ENCODE data around the gene BPIFB6.

Gene BPIFB6, protein sequence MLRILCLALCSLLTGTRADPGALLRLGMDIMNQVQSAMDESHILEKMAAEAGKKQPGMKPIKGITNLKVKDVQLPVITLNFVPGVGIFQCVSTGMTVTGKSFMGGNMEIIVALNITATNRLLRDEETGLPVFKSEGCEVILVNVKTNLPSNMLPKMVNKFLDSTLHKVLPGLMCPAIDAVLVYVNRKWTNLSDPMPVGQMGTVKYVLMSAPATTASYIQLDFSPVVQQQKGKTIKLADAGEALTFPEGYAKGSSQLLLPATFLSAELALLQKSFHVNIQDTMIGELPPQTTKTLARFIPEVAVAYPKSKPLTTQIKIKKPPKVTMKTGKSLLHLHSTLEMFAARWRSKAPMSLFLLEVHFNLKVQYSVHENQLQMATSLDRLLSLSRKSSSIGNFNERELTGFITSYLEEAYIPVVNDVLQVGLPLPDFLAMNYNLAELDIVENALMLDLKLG

DNA sequence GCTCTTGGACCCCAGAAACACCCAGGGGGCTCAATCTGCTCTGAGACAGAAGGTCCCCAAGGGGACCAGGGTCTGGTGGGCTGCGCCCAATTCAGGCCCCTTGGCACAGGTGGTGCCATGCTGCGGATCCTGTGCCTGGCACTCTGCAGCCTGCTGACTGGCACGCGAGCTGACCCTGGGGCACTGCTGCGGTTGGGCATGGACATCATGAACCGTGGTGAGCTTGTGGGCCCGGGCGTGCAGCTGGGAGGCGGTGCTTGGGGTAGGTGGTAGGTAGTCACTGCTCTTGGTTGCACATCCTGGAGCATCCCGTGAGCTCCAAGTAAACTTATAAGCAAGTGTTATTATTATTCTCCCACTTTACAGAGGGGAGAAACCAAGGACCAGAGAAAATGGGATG lies at the start of gene BPIFB6:
Gene BPIFB6 (plus strand): TSS at position 118 of the 400 bp plus-strand sequence. CDS start 0 bp downstream, at position 118.
- no peak for DNase-seq
- no peaks in the 10 kb centered on the region for H3K27me3 ChIP-seq (ENCODE audit: insufficient read depth, low read depth, severe bottlenecking)
- H3K36me3 ChIP-seq: no peaks in the 10 kb centered on the region
- no peak within 1 kb of the TSS for H3K4me3 ChIP-seq (ENCODE audit: low read depth, low read length)
- TF ChIP-seq CTCF (IDR thresholded peaks at IDR 0.05; ENCODE audit: low read depth, low read length): no peak
- H3K9me3 ChIP-seq (ENCODE audit: severe bottlenecking): no peaks in the 10 kb centered on the region
- H3K27ac ChIP-seq: no peak within 1 kb of the TSS

DNA sequence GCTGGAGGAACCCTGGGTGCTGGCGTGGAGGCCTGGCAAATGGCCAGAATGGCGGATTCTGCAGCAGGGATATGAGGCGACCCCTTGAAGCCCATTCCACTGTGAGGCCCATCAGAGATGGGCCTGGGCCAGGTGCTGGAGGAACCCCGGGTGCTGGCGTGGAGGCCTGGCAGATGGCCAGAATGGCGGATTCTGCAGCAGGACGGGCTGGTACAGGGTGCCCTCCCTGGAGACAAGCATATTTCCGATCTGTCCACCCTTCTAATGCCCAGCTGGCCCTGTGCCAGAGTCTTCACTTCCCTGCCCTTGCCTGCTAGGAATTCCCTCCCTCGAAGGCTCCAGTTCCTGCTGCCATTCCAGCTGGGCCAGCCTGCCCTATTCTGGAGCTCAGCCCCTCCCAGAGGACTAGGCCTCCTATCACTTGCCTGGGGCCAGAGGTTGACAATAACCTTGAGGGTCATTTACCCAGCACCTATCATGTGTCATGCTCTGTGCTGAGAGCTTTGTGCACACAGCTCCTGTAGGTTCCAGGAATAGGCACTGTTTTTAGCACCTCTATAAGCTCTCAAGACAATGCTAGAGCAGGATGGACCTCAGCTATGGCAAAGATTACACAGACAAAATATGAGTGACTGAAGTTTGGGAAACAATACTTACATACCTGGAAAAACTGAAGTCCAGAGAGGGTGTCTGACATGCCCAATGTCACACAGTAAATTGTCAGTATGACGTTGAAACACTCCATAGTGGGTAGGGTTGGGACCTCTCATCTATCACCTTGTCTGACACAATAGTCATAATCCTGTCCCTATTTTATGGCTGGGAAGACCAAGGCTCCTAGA lies 48.6 kb upstream of the BPIFB6 start:
- H3K27ac ChIP-seq: peak overlapping the region; percentile 41; the same call in 1 of the 2 replicates
- no peak overlapping the region for H3K4me3 ChIP-seq (ENCODE audit: low read depth, low read length)
- no peaks in the 10 kb centered on the region for H3K27me3 ChIP-seq (ENCODE audit: insufficient read depth, low read depth, severe bottlenecking)
- no peaks in the 10 kb centered on the region for H3K36me3 ChIP-seq
- peaks cover 10% of the 10 kb centered on the region for H3K9me3 ChIP-seq (ENCODE audit: severe bottlenecking)
- TF ChIP-seq CTCF (IDR thresholded peaks at IDR 0.05; ENCODE audit: low read depth, low read length): no peak
- DNase-seq: peak; percentile 30

DNA sequence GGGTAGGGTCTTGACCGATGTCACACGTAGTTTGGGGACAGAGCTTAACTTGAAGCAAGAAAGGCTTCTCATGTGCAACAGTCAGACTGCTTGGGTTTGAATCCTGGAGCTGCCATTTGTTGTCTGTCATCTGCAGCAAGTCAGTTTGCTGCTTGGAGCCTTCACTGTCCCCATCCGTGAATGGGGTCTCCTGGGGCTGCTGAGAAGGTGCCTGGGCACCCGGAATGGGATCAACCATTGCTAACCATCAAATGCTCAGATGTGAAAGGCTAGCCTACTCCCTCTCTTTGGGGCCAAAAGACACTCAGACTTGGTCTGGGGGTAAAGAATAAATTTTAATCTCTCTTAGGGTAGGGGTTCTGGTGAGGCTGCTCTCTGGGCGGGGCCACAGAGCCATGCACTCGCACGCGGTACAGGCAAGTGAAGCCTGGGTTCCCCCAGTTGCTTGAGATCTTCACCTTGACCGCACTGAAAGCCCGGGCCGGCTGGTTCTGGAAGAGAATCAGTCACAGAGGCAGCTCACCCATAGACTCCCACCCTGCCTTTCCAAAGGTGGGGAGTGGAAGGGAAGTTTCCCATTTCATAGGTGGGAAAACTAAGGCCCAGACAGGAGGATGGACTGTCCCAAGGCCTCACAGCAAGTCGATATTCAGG lies 47.9 kb upstream of the BPIFB6 start:
- no peak for TF ChIP-seq CTCF (IDR thresholded peaks at IDR 0.05; ENCODE audit: low read depth, low read length)
- H3K4me3 ChIP-seq (ENCODE audit: low read depth, low read length): no peak overlapping the region
- H3K27ac ChIP-seq: no peak overlapping the region
- H3K27me3 ChIP-seq (ENCODE audit: insufficient read depth, low read depth, severe bottlenecking): no peaks in the 10 kb centered on the region
- H3K9me3 ChIP-seq (ENCODE audit: severe bottlenecking): peaks cover 10% of the 10 kb centered on the region
- DNase-seq: no peak
- H3K36me3 ChIP-seq: no peaks in the 10 kb centered on the region

DNA sequence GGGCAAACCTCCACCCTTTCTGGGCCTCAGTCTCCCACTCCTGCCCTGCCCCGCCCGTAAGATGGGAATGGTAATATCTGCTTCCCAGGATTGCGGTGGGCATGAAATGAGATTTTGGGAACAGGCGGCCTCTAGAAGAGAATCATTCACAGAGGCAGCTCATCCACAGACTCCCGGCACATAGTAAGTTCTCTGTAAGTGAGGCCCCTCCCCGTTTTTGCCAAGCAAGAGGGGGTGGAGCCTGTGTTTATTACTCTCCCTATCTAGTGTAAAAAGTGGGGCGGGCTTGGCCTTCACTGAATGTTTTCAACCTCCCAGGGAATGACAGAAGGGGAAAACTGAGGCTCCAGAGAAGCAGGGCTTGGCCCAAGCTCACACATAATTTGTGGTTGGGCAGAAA lies 47.3 kb upstream of the BPIFB6 start:
- H3K36me3 ChIP-seq: no peaks in the 10 kb centered on the region
- no peaks in the 10 kb centered on the region for H3K27me3 ChIP-seq (ENCODE audit: insufficient read depth, low read depth, severe bottlenecking)
- no peak overlapping the region for H3K4me3 ChIP-seq (ENCODE audit: low read depth, low read length)
- H3K9me3 ChIP-seq (ENCODE audit: severe bottlenecking): peaks cover 10% of the 10 kb centered on the region
- TF ChIP-seq CTCF (IDR thresholded peaks at IDR 0.05; ENCODE audit: low read depth, low read length): no peak
- DNase-seq: no peak
- H3K27ac ChIP-seq: no peak overlapping the region

- no peak overlapping the region for H3K4me3 ChIP-seq (ENCODE audit: low read depth, low read length)
- DNase-seq: no peak
- no peak for TF ChIP-seq CTCF (IDR thresholded peaks at IDR 0.05; ENCODE audit: low read depth, low read length)
- H3K27me3 ChIP-seq (ENCODE audit: insufficient read depth, low read depth, severe bottlenecking): no peaks in the 10 kb centered on the region
- H3K27ac ChIP-seq: no peak overlapping the region; the same call in 1 of the 2 replicates
- H3K9me3 ChIP-seq (ENCODE audit: severe bottlenecking): peaks cover 10% of the 10 kb centered on the region
- H3K36me3 ChIP-seq: no peaks in the 10 kb centered on the region
Measured at GRCh38 chr20:32984631-32985354, 46.7 kb upstream of the BPIFB6 start.

Measured in WERI-Rb-1 (cell line).